ENCODE data around the gene NADSYN1. TPM values are rescaled to one million over a fixed set of nuclear protein-coding genes. Genes with fewer than 3 reads are reported as not detected.
"Not testable (repeated sequence)": the region's sequence is repeated elsewhere in the genome, so short reads cannot be mapped to it uniquely, and the experiment has no call there.

Gene NADSYN1
- total RNA-seq, 2 donors from 2014 or later: 56.6 to 80.2 TPM

GRCh38 chr11:71527576-71528210, 74.7 kb downstream of the NADSYN1 start:
- H3K4me1 ChIP-seq (replicated peaks): no peaks in the 10 kb centered on the region

GRCh38 chr11:71530602-71531001, 77.6 kb downstream of the NADSYN1 start:
- intact Hi-C loops (cut with DNase I): no loop called here
- Histone ChIP-seq H3K27ac (no peak overlapping the region), H3K36me3 (no peaks in the 10 kb centered on the region), H3K9me3 (no peaks in the 10 kb centered on the region), H3K27me3 (replicated peaks; ENCODE audit: insufficient read depth) (no peaks in the 10 kb centered on the region), H3K4me3 (no peak overlapping the region), H3K4me1 (replicated peaks) (no peaks in the 10 kb centered on the region)
- 85% methylated on average over 11 of the region's 11 CpGs for WGBS
- TF ChIP-seq CTCF (IDR thresholded peaks at IDR 0.05) (no peak), POLR2AphosphoS5 (IDR thresholded peaks at IDR 0.05) (no peak), POLR2A (IDR thresholded peaks at IDR 0.05) (no peak)
- DNase-seq (ENCODE audit: low spot score): no peak

More at GRCh38 chr11:71527576-71528210, 74.7 kb downstream of the NADSYN1 start:
- TF ChIP-seq CTCF (IDR thresholded peaks at IDR 0.05) (no peak), POLR2AphosphoS5 (IDR thresholded peaks at IDR 0.05) (no peak)
- Histone ChIP-seq H3K9me3 (no peaks in the 10 kb centered on the region), H3K27me3 (replicated peaks; ENCODE audit: insufficient read depth) (no peaks in the 10 kb centered on the region), H3K36me3 (no peaks in the 10 kb centered on the region), H3K27ac (no peak overlapping the region), H3K4me3 (no peak overlapping the region)
- DNase-seq (ENCODE audit: low spot score): no peak
- WGBS: 89% methylated on average over 6 of the region's 6 CpGs
- intact Hi-C loops (cut with DNase I): no loop called here

GRCh38 chr11:71532036-71532610, 79.1 kb downstream of the NADSYN1 start:
- intact Hi-C loops (cut with DNase I): no loop called here
- Histone ChIP-seq H3K4me3 (no peak overlapping the region), H3K27me3 (replicated peaks; ENCODE audit: insufficient read depth) (no peaks in the 10 kb centered on the region), H3K27ac (no peak overlapping the region), H3K4me1 (replicated peaks) (no peaks in the 10 kb centered on the region), H3K9me3 (no peaks in the 10 kb centered on the region), H3K36me3 (no peaks in the 10 kb centered on the region)
- WGBS: 78% methylated on average over 10 of the region's 10 CpGs
- no peak for TF ChIP-seq POLR2A (IDR thresholded peaks at IDR 0.05)
- no peak for TF ChIP-seq CTCF (IDR thresholded peaks at IDR 0.05)
- no peak for TF ChIP-seq POLR2AphosphoS5 (IDR thresholded peaks at IDR 0.05)
- DNase-seq (ENCODE audit: low spot score): no peak

GRCh38 chr11:71534711-71535608, 82.0 kb downstream of the NADSYN1 start:
- H3K27ac ChIP-seq; H3K36me3 ChIP-seq; DNase-seq (ENCODE audit: low spot score); intact Hi-C loops (cut with DNase I); H3K4me1 ChIP-seq (replicated peaks); H3K9me3 ChIP-seq; H3K27me3 ChIP-seq (replicated peaks; ENCODE audit: insufficient read depth); H3K4me3 ChIP-seq: not testable (repeated sequence)
- WGBS: 70% methylated on average over 17 of the region's 17 CpGs

GRCh38 chr11:71535825-71536224, 82.8 kb downstream of the NADSYN1 start:
- TF ChIP-seq POLR2AphosphoS5 (IDR thresholded peaks at IDR 0.05) (no peak), CTCF (IDR thresholded peaks at IDR 0.05) (no peak), POLR2A (IDR thresholded peaks at IDR 0.05) (no peak)
- DNase-seq (ENCODE audit: low spot score): no peak
- no peaks in the 10 kb centered on the region for H3K36me3 ChIP-seq
- no peak overlapping the region for H3K4me3 ChIP-seq
- intact Hi-C loops (cut with DNase I): no loop called here
- H3K4me1 ChIP-seq (replicated peaks): no peaks in the 10 kb centered on the region
- no peak overlapping the region for H3K27ac ChIP-seq
- no peaks in the 10 kb centered on the region for H3K9me3 ChIP-seq
- no peaks in the 10 kb centered on the region for H3K27me3 ChIP-seq (replicated peaks; ENCODE audit: insufficient read depth)
- 88% methylated on average over 9 of the region's 9 CpGs for whole genome bisulfite sequencing
